CD4-positive, alpha-beta T cell (primary cell): ENCODE data around the gene WDR4. TPM values are rescaled to one million over a fixed set of nuclear protein-coding genes. Genes with fewer than 3 reads are reported as not detected.

Experiments used
- ATAC-seq: fragments of 200-7000 bp; cut with Tn5 transposase; one replicate; pipeline ENCODE4 v1.10.0; 2022; ENCODE audit warnings: mild to moderate bottlenecking; ENCODE audit not compliant: poor library complexity
- CTCF ChIA-PET: fragments of 350-600 bp; sonication (Branson Sonifier 250); formaldehyde crosslinking; loops from one replicate; lab custom pipeline; 2021; ENCODE audit warnings: antibody characterized with exemption, inconsistent platforms; lab: Charles Lee
- POLR2A ChIA-PET: fragments of 350-600 bp; sonication (Branson Sonifier 250); formaldehyde crosslinking; loops from one replicate; lab custom pipeline; 2021; ENCODE audit warnings: antibody characterized with exemption, inconsistent platforms; lab: Charles Lee
- DNase-seq, 14 experiments: peaks; one replicate each; pipeline ENCODE4 v3.0.0-alpha.2; 2013 to 2020; ENCODE audit warnings: mixed read lengths in 2 of 14
- H3K27ac ChIP-seq, 2 donors: one replicate each; pipeline versions ENCODE4 v1.5.1 to v1.7.0; 2013; ENCODE audit warnings: low read length in 2 of 2, low read depth in 1 of 2, mild to moderate bottlenecking in 1 of 2
- H3K27me3 ChIP-seq, 2 experiments: 1 replicate in 1 of 2; 2 replicates in 1 of 2; pipeline versions ENCODE4 v1.6.1 to v1.7.0; 2013; ENCODE audit warnings: low read length in 2 of 2, control low read depth in 1 of 2, mild to moderate bottlenecking in 1 of 2, moderate library complexity in 1 of 2; ENCODE audit not compliant: insufficient read depth in 2 of 2, control insufficient read depth in 1 of 2
- H3K36me3 ChIP-seq: one replicate; pipeline ENCODE4 v1.6.1; 2013; ENCODE audit warnings: low read length, control low read depth; ENCODE audit not compliant: insufficient read depth
- H3K4me1 ChIP-seq: one replicate; pipeline ENCODE4 v1.6.1; 2013; ENCODE audit warnings: low read length, control low read depth; ENCODE audit not compliant: insufficient read depth
- H3K4me3 ChIP-seq: one replicate; pipeline ENCODE4 v1.5.1; 2013; ENCODE audit warnings: mild to moderate bottlenecking, low read length, moderate library complexity
- H3K9me3 ChIP-seq, 2 experiments: 1 replicate in 1 of 2; 2 replicates in 1 of 2; pipeline versions ENCODE4 v1.6.1 to v1.7.0; 2013; ENCODE audit warnings: low read length in 2 of 2, mild to moderate bottlenecking in 2 of 2, control low read depth in 1 of 2, moderate library complexity in 1 of 2; ENCODE audit not compliant: control insufficient read depth in 1 of 2, insufficient read depth in 1 of 2
- H3K27ac Mint-ChIP-seq: one replicate; pipeline ENCODE4 v1.8.0; 2020; ENCODE audit warnings: mixed read lengths
- H3K27me3 Mint-ChIP-seq: one replicate; pipeline ENCODE4 v1.8.0; 2021; ENCODE audit warnings: mixed read lengths
- H3K36me3 Mint-ChIP-seq: one replicate; pipeline ENCODE4 v1.8.0; 2021; ENCODE audit warnings: low read depth, mixed read lengths
- H3K4me1 Mint-ChIP-seq: one replicate; pipeline ENCODE4 v1.8.0; 2021; ENCODE audit warnings: low read depth, mixed read lengths
- H3K4me3 Mint-ChIP-seq: one replicate; pipeline ENCODE4 v1.8.0; 2020; ENCODE audit warnings: mild to moderate bottlenecking, mixed read lengths
- H3K9me3 Mint-ChIP-seq: one replicate; pipeline ENCODE4 v1.8.0; 2020; ENCODE audit warnings: mixed read lengths
- CTCF ChIP-seq: fragments of 200-600 bp; IDR thresholded peaks from one replicate; pipeline ENCODE4 v1.8.0; 2022; ENCODE audit warnings: antibody characterized with exemption, mild to moderate bottlenecking
- intact Hi-C, 2 experiments: fragments of 100-400 bp; cut with DNase I in 1 of 2; cut with micrococcal nuclease in 1 of 2; formaldehyde crosslinking; loops; one replicate each; pipeline versions ENCODE4 v1.15.1 to v1.9.0; 2023 to 2025; cut with DNase I, micrococcal nuclease
- total RNA-seq, 174 experiments: library from RNA in 2 of 174; stranded (reverse) in 2 of 174; gene quantifications; one replicate each; pipeline ENCODE4 v1.2.3 and lab custom pipeline; 2021 to 2026

WDR4 gene
- total RNA-seq, 2 experiments from 2014 or later, result 11.3 to 12.9 TPM

- Histone ChIP-seq H3K9me3 (no peaks in the 10 kb centered on the region), H3K27me3 (no peaks in the 10 kb centered on the region), H3K4me1 (no peaks in the 10 kb centered on the region), H3K36me3 (no peaks in the 10 kb centered on the region), H3K4me3 (no peak overlapping the region), H3K27ac (no peak overlapping the region)
- ChIA-PET CTCF (no interaction called here), POLR2A (no interaction called here)
- no peak for DNase-seq
- TF ChIP-seq CTCF, result no peak
- intact Hi-C loops, result loop anchor here in 1 of 2 experiments (10.0 kb wide), 1 partner anchor 127 kb away; no protein-coding TSS in a partner anchor
- Mint-ChIP-seq H3K36me3 (no peaks in the 10 kb centered on the region), H3K9me3 (no peaks in the 10 kb centered on the region), H3K4me3 (no peak overlapping the region), H3K27me3 (no peaks in the 10 kb centered on the region), H3K4me1 (no peaks in the 10 kb centered on the region), H3K27ac (no peak overlapping the region)
- ATAC-seq, result no peak
These were observed 67.4 kb downstream of the WDR4 start for GRCh38 chr21:42811960-42812359.

GRCh38 chr21:42809577-42810475, 69.5 kb downstream of the WDR4 start:
- Histone ChIP-seq H3K36me3 (no peaks in the 10 kb centered on the region), H3K4me3 (no peak overlapping the region), H3K27ac (no peak overlapping the region), H3K9me3 (no peaks in the 10 kb centered on the region), H3K4me1 (no peaks in the 10 kb centered on the region), H3K27me3 (no peaks in the 10 kb centered on the region)
- intact Hi-C loops, result loop anchor here in 1 of 2 experiments (10.0 kb wide), 1 partner anchor 125 kb away; no protein-coding TSS in a partner anchor
- Mint-ChIP-seq H3K4me3 (no peak overlapping the region), H3K27me3 (no peaks in the 10 kb centered on the region), H3K9me3 (no peaks in the 10 kb centered on the region), H3K27ac (no peak overlapping the region), H3K4me1 (no peaks in the 10 kb centered on the region), H3K36me3 (no peaks in the 10 kb centered on the region)
- POLR2A ChIA-PET, result no interaction called here
- no peak for DNase-seq
- TF ChIP-seq CTCF, result no peak
- no peak for ATAC-seq
- CTCF ChIA-PET, result interaction anchor here (1.3 kb wide), 1 partner anchor 13 kb away, joined by 3 read pairs; no protein-coding TSS in a partner anchor

- Mint-ChIP-seq H3K4me3 (no peak overlapping the region), H3K27me3 (no peaks in the 10 kb centered on the region), H3K27ac (no peak overlapping the region), H3K4me1 (no peaks in the 10 kb centered on the region), H3K9me3 (no peaks in the 10 kb centered on the region), H3K36me3 (no peaks in the 10 kb centered on the region)
- Histone ChIP-seq H3K9me3 (no peaks in the 10 kb centered on the region), H3K27me3 (no peaks in the 10 kb centered on the region), H3K36me3 (no peaks in the 10 kb centered on the region), H3K4me3 (no peak overlapping the region), H3K27ac (no peak overlapping the region), H3K4me1 (no peaks in the 10 kb centered on the region)
- no peak for DNase-seq
- no peak for TF ChIP-seq CTCF
- POLR2A ChIA-PET, result no interaction called here
- ATAC-seq, result no peak
- CTCF ChIA-PET, result interaction anchor here (1.3 kb wide), 1 partner anchor 12 kb away, joined by 3 read pairs; no protein-coding TSS in a partner anchor
- intact Hi-C loops, result no loop called here
These were observed 70.2 kb downstream of the WDR4 start for GRCh38 chr21:42809171-42809570.
